ENCODE measurements around the gene PXDN.

PXDN gene

DNA sequence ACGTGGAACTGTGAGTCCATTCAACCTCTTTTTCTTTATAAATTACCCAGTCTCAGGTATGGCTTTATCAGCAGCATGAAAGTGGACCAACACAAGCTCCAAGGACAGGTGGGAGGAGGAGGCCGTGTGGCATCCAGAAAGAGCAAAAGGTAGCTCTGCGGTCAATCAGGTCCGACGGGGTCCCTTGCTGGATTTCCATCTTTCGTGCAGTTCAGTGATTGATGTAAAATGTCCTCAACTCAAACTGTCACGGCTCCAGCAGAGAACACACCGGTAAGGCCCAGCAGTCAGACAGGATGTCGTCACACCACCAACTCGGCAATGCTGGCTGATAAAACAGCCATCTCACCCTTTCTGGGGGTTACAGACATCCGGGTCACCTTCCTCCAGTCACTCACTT lies 123.3 kb downstream of the PXDN start:
- TF ChIP-seq, protein P1, sequence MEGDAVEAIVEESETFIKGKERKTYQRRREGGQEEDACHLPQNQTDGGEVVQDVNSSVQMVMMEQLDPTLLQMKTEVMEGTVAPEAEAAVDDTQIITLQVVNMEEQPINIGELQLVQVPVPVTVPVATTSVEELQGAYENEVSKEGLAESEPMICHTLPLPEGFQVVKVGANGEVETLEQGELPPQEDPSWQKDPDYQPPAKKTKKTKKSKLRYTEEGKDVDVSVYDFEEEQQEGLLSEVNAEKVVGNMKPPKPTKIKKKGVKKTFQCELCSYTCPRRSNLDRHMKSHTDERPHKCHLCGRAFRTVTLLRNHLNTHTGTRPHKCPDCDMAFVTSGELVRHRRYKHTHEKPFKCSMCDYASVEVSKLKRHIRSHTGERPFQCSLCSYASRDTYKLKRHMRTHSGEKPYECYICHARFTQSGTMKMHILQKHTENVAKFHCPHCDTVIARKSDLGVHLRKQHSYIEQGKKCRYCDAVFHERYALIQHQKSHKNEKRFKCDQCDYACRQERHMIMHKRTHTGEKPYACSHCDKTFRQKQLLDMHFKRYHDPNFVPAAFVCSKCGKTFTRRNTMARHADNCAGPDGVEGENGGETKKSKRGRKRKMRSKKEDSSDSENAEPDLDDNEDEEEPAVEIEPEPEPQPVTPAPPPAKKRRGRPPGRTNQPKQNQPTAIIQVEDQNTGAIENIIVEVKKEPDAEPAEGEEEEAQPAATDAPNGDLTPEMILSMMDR (IDR thresholded peaks at IDR 0.05; ENCODE audit: low read depth, low read length): no peak
- TF ChIP-seq MYC (IDR thresholded peaks at IDR 0.05; ENCODE audit: low read depth, low read length) (no peak), POLR2A (IDR thresholded peaks at IDR 0.05; ENCODE audit: extremely low read depth, insufficient read length) (no peak), MAX (IDR thresholded peaks at IDR 0.05; ENCODE audit: low read depth, low read length) (no peak)
- no peak overlapping the region for H3K4me3 ChIP-seq (ENCODE audit: low read depth, low read length)
- DNase-seq (ENCODE audit: low read depth): no peak

DNA sequence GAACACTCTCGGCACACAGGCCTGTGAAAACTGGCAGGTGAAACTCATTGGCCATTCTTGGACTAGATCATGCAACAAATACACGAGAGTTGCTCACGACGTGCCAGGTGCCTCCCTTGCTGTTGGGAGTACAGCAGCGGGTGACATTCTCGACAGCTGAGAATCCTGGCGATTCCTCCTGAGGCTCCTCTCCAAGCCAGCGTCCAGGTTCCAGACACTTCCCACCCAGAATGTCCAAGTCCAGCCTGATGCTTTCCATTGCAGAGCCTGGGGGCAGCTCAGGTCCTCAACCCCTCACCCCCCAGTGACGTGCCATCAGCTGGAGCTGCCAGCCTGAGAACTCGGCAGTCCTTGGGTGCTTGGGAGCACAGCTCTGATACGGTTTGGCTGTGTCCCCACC lies 124.2 kb downstream of the PXDN start:
- TF ChIP-seq MAX (IDR thresholded peaks at IDR 0.05; ENCODE audit: low read depth, low read length) (no peak), POLR2A (IDR thresholded peaks at IDR 0.05; ENCODE audit: extremely low read depth, insufficient read length) (no peak), MYC (IDR thresholded peaks at IDR 0.05; ENCODE audit: low read depth, low read length) (no peak)
- TF ChIP-seq, protein P1 (IDR thresholded peaks at IDR 0.05; ENCODE audit: low read depth, low read length): no peak
- no peak for DNase-seq (ENCODE audit: low read depth)
- no peak overlapping the region for H3K4me3 ChIP-seq (ENCODE audit: low read depth, low read length)

- H3K4me3 ChIP-seq (ENCODE audit: low read depth, low read length): no peak overlapping the region
- no peak for TF ChIP-seq POLR2A (IDR thresholded peaks at IDR 0.05; ENCODE audit: extremely low read depth, insufficient read length)
- TF ChIP-seq MYC (IDR thresholded peaks at IDR 0.05; ENCODE audit: low read depth, low read length): no peak
- no peak for TF ChIP-seq MAX (IDR thresholded peaks at IDR 0.05; ENCODE audit: low read depth, low read length)
- TF ChIP-seq, protein P1 (IDR thresholded peaks at IDR 0.05; ENCODE audit: low read depth, low read length): no peak
- DNase-seq (ENCODE audit: low read depth): no peak
These were observed 124.8 kb downstream of the PXDN start for GRCh38 chr2:1619556-1619955.

- TF ChIP-seq MAX (IDR thresholded peaks at IDR 0.05; ENCODE audit: low read depth, low read length) (no peak), POLR2A (IDR thresholded peaks at IDR 0.05; ENCODE audit: extremely low read depth, insufficient read length) (no peak), MYC (IDR thresholded peaks at IDR 0.05; ENCODE audit: low read depth, low read length) (no peak)
- TF ChIP-seq, protein P1 (IDR thresholded peaks at IDR 0.05; ENCODE audit: low read depth, low read length): no peak
- no peak overlapping the region for H3K4me3 ChIP-seq (ENCODE audit: low read depth, low read length)
- no peak for DNase-seq (ENCODE audit: low read depth)
These were observed 125.3 kb downstream of the PXDN start for GRCh38 chr2:1618974-1619373.

DNA sequence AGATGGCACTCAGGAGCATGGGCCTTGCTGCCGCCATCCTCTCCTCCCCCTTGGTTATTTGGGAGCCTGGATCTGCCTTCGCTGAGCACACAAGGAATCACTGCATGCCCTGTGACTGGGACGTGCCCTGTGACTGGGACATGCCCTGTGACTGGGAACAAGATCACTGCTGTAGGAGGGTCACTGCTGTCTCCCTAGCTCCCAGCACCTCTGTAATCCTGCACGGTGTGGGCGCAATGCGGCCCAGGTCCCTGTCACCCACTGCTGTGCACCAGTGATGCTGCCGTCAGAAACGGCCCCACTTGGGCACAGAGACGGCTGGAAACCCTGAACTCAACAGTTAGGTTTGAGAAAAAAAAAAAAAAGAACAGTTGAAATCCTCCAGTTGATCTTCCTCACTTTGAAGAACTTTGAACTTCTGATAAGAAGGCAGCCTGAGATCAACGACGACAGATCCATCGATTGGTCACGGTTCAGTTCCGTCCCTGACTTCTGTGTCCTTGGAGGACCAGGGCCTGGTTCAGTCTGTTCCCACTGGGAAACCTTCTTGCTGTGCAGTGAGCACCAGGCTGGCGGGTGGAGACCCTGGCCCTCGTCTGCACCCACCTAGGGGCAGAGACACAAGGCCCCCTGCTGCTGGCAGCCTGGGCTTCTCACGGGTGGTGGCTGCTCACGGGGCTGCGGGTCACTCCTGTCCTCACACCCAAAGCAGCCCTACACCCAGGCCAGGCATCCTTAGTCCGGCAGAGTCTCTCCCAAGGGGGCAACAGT lies 125.9 kb downstream of the PXDN start:
- TF ChIP-seq MAX (IDR thresholded peaks at IDR 0.05; ENCODE audit: low read depth, low read length): no peak
- TF ChIP-seq POLR2A (IDR thresholded peaks at IDR 0.05; ENCODE audit: extremely low read depth, insufficient read length): no peak
- TF ChIP-seq, protein P1 (IDR thresholded peaks at IDR 0.05; ENCODE audit: low read depth, low read length): no peak
- TF ChIP-seq MYC (IDR thresholded peaks at IDR 0.05; ENCODE audit: low read depth, low read length): no peak
- no peak overlapping the region for H3K4me3 ChIP-seq (ENCODE audit: low read depth, low read length)
- no peak for DNase-seq (ENCODE audit: low read depth)
